Activated CD4-positive, CD25-positive, alpha-beta regulatory T cell treated with anti-CD3 and anti-CD28 coated beads, Interleukin-2, amount 50 U/mL, for 72 hours (primary cell): Measurements from ENCODE around the gene PYGM.

Experiments
- DNase-seq: peaks from one replicate; pipeline ENCODE4 v3.0.0; 2021

The PYGM gene

DNA sequence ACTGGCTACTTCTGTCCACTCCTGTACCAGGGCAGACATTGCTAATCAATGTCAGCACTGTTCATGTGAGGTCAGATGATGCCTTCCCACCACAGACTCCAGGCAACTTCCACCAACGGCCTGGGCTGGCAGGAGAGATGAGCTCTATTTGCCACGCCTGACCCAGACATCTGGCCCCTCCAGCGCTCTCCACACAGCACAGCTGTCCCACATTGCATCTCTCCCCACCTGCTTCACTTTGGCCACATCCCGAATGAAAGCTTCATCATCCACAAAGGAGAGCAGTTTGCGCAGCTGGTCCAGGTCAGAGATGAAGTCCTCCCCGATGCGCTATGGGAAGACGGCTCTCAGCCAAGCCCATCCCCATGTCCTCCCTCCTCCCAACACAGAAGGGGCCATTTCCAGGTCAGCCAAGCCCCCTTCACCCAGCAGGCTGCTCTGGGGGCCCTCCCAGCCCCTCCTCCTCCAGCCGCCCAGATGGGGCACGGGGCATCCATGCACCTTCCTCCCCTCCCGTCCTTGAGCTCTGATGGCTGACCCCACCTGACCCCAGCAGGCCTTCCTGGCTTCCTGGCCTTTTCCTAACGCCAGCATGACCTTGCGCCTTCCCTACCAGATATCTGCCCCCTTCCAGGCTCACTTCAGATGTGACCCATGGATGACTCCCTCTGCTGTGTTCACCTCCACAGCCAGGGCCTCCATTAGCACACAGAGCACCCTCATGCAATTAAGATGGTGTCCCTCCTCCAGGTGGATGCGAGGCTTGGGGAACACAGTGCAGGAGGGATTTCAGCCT is 7.4 kb downstream of the PYGM start:
- no peak for DNase-seq

DNA sequence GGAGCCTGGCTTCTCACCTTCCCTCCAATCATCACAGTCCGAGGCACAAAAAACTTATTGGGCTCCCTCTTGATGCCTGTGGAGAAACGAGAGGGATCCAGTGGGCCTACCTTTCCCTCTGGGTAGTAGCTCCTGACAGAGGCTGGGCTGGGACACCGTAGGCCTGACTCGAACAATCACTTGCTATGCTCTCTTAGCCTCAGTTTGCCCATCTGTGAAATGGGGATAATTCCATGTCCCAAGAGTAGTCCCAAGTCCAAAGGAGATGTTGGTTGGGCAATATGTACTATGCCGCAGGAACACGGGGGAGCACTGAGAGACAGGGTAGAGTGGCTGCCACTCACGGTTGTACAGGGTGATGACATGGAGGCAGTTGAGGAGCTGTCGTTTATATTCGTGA is 8.2 kb downstream of the PYGM start:
- no peak for DNase-seq

DNA sequence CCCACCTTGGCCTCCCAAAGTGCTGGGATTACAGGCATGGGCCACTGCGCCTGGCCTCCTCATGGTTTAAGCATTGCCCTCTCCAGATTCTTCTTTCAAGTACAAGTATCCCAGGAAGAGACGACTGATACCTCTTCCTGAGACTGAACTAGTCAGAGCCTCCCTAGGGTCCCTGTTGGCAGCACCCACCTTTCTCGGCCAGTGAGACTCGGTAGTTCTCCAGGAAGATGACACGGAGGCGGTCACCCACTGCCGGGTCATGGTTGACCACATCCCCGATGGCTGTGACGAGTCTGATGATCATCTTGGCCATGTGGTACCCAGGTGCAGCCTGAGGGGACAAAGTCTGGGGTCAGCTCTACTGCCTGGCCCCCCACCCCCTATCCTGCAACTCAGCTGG is 8.6 kb downstream of the PYGM start:
- DNase-seq, result no peak

DNA sequence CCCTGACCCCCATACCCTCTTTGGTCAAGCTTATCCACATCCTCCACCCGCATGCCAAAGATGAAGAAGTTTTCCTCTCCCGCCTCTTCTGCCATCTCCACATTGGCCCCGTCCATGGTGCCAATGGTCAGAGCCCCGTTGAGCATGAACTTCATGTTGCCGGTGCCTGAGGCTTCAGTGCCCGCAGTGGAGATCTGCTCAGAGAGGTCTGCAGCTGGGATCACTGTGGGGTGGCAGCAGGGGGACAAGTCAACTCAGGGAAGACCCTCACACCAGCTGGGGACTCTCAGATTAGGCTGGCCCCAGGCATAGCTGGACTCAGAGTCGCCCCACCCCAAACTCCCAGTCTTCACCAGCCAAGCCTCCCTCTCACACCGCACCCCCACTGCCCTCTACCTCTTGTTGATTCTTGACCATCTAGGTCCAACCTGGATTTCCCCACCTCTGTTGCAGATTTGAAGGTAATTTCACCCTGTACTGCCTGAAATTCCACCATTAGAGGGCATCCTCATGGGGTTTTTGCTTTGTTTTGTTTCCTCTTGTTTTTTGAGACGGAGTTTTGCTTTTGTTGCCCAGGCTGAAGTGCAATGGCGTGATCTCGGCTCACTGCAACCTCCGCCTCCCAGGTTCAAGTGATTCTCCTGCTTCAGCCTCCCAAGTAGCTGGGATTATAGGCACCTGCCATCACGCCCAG is 9.3 kb downstream of the PYGM start:
- DNase-seq, result no peak

DNA sequence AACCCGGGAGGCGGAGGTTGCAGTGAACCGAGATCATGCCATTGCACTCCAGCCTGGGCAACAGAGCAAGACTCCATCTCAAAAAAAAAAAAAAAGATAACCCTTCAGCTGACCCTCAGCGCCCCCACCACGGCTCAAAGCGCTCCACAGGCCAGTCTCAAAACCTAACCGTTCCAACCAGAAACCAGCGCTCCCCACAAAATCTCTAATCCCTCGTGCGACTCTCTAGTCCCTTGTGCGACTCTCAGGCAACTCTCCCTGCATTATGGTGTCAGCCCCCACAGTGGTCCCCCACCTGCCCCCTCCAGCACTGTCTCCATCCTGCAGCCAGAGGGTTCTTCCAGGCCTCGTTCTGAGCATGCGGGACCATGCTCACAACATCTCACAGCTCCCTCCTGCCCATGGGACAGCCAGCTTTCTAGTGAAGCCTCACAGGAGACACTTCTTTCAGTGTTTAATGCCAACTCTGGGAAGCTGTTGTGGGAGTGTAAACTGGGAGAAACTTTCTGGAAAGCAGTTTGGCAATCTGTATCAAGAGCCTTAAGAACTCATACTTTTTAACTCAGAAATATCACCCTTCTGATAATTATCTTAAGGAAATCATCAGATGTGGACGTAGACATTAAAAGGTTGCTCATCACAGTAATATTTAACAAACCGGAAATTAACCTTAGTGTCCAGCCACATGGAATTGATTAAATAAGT is 11.7 kb downstream of the PYGM start:
- DNase-seq, result no peak

DNA sequence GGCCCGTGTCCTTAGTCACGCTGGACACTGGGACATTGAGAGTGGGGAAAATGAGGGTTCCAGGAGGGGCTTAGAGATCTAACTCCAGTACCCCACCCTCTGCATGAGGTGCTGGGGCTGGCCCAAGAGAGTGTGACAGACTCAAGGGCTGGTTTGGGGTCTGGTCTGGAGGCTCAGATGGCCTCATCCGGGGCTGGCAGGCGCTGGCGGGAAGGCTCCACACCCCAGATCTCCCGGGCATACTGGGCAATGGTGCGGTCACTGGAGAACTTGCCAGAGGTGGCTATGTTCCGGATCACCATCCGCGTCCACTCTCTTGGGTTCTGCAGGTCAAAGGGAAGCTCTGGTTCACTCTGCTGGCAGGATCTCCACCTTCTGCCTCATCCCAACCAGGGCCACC is 13.3 kb downstream of the PYGM start:
- DNase-seq, result no peak

DNA sequence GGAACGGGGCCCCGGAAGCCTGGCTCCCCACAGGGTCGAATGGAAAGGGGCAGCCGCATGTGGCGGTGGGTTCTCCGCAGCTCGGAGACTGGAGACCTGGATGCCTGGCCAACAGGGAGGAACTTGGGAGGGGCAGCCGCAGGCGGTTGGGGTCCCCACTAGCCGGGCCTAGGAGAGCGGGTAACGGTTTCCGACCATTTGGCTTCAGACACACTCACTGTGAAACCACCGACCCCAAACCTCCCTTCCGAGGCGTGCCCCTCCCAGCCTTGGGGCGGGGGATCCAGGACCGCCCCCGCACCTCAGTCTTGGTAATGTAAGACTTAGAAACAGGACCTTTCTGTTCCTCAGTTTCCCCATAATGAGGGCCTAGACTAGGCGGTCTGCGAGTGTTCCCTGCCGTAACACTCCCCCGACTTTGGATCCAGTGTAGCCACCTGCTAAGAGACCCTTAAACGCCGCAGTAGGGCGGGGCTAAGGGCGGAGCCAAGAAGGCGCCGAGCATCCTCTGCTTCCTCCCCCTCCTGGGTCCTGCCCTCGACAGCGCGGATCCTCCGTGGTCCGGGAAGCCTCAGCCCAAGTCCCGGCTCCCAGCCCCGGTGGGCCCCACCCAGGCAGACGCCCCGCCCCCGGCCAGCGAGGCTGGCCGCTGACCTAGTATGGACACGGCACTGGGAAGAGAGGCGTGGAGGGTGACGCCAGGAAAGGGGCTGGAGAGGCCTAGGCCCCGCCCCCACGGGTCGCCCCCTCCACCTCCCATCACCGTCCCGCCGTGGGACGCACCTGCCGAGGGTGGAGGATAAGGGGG is 14.0 kb downstream of the PYGM start:
- DNase-seq, result peak; percentile 67

DNA sequence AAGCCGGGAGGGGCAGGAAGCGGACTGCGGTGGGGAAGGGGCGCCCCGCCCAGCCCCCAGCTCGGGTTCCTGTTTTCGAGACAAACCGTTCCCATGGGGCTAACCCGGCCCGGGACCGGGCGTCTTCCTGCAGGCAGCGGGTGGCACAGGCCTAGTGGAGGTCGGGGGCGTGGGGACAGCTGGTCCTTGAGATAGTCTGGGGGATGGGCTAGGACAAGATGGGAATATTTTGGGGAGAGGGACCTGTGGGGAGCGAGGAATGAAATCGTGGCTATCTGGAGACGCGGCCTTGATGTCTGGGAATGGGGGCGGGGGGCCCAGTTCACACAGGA is 14.6 kb downstream of the PYGM start:
- peak; percentile 67 for DNase-seq

DNA sequence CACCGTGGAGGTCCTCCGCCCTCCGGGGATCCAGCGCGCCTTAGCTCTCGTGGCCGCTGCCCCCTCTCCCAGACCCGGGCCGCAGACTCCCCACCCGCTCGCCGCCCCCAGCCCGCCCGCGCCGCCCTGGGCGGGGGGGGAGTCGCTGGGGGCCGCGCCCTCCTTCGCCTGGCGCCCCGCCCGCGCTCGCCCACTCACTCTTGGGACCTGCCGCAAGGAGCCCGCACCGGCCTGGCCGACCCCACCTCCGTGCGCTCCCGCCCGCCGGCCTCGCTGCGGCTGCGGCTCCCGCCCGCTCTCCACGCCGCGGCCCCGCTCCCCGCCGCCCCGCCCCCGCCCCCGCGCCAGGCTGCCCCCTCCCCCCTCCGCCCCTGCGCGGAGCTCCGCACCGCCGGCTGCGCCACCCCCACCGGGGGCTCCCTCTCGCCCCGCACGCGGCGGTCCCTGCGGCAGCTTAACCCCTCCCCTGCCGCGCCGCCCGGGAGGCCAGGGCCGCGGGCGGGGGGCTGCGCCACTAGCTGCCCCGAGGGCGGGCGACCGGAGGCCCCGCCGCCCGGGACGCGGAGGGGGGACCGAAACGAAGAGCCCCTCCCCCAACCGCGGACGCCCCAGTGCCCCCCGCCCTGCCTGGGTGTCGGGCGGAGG is 15.1 kb downstream of the PYGM start:
- no peak for DNase-seq

DNA sequence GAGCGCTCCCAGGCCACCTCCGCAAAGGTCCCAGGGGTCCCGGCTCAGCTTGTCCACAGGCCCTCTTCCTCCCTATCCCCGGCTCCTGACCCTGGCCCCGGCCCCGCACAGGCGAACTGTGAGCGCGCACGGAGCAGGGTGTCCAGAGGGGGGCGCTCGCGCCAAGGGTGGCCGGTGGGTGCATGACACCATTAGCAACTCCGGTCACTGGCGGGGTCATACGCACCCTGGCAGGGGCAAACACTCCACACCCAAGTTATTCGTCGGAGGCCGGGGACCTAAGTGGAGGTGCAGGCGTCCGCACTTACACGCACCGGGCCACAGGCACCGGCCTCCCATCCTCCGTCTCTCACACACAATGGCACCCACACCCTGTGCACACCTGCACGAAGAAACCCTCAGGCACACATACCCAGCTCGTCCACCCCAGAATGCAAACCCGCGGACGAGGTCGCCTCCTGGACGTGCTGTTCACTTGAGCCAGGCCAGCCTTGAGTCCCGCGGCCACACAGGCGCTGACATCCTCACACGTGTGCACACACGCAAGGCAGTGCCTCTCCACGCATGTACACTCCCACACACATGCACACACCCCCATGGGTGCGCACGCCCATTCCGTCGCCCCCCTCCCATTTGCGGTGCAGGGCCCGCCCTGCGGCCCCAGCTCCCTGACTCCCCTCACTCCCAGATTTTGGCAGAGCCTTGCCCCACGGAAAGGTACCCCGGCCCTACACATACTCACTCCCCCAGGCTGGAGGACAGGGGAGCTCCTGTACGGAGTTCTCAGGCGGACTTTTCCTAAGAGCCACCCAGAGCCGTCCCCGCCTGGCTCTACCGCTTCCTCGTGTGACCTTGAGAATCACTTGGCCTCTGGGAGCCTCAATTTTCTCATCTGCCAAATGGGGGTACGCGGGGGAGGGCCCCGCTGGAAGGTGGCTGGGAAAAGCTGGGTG is 15.9 kb downstream of the PYGM start, which contains the start of gene RASGRP2:
TSS of gene RASGRP2 (minus strand) at position 552 of the 953 bp plus-strand sequence. CDS start 1,276 bp downstream, outside the sequence.
- peak; percentile 79 for DNase-seq

DNA sequence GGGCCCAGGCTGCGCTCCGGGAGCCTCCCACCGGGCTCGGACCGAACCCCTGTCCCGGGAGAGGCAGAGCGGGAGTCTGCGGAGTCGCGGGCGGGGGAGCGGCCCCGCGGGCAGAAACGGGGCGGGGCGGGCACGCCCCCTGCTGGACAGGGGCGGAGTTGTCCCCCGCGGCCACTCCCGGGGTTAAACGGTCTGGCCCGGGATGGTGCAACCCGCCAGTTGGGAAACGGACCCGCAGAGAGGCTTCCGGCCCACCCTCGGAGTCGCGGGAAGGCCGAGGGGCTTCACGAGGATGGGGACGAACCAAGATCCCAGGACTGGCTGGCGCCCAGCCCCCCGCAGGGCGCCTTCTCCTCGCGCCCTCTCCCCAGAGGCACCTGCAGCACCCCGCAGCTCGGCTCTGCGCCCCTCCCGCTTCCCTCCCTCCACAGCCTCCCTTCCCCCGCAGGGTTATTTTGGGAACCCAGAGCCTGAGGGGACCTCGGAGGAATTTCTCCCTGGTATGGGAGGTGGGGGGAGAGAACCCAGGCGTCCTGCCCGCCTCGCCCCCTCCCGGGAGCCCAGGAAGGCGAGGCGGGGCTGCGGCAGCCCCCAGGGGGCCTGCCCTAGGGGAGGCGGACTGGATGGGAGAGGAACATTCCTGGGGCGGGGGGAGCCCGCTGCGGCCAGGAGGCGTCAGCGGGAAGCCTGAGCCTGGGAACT is 16.7 kb downstream of the PYGM start:
- peak; percentile 87 for DNase-seq

DNA sequence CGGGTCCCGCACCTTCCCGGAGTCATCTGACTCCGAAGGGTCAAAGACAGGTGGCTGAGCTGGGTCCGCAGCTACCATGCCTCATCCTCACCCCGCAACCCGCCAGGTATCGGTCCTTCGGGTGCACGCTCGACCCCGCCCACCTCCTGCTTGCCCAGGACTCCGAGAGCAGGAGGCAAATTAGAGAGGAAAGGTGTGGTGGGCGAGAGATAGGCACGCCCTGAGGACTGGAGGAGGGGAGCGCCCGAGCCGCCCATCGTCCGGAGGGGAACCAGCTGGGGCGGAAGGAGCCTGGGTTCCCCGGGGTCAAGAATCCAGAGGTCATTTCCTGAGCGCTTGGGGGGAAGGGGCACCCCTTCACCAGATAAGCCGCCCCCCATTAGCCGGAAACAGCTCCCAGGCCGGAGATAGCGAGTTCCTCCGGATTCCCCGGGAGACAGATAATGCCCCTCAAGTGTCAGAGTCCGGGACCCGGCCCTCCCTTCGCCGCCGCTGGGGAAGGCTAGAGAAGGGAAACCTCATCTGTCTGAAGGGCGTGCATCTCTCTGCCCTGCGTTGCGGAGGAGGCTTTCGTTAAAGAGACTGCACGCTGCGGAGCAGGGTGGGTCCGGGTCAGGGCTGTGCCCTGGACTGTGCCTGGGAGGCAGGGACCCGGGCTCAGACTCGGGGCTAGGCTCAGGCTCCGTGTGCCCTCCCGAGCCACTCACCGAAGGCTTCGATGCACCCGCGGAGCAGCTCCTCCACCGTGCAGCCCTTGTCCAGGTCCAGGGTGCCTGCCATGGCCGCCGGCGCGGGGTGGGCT is 17.5 kb downstream of the PYGM start:
- DNase-seq, result no peak

DNA sequence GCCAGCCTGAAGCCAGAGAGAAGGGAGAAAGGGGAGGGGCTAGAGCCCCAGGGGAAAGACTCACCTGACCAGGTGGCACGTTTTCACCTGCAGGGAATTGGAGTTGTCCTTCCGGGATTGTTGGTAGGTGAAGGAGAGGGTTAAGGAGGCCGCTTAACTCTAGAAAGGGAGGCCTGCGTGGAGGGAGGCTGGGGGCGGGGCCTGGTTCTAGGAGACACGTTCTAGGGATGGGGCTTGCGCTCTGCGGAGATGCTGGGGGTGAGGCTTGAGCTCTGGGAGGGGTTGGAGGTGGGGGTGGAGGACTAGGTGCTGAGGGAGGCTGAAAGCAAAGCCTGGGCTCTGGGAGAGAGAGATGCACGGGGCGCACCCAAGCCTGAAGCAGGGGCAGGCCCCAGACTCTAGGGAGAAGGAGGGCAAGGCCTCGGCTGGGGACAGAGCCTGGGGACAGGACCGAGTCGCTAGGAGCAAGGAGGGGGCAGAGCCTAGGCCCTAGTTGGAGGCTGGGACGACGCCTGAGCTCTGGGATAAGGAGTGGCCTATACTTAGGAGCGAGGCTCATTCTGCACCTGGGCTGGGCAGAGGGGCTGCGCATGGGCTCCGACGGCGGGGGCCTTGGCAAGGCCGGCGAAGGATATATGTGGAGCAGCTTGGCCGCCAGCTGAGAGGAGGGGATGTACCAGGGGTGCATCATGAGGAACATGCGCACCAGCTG is 18.2 kb downstream of the PYGM start:
- DNase-seq, result no peak

DNA sequence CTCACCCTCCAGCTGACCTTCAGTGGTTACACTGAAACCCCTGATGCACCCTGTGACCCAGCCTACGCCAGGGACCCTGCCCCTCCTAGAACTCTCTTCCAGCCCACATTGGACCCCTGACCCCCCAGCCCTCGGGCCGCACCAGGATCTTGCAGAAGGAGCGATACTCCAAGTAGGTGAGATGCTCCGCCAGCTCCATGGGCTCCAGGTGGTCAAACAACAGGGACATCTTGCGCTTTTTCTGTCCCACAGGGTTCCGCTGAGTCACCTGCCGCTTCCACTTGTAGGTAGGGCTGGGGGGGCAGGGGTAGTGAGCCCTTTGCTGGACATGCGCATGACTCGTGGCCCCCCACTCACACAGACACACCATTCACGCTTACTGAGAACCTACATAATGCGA is 19.9 kb downstream of the PYGM start:
- no peak for DNase-seq

DNA sequence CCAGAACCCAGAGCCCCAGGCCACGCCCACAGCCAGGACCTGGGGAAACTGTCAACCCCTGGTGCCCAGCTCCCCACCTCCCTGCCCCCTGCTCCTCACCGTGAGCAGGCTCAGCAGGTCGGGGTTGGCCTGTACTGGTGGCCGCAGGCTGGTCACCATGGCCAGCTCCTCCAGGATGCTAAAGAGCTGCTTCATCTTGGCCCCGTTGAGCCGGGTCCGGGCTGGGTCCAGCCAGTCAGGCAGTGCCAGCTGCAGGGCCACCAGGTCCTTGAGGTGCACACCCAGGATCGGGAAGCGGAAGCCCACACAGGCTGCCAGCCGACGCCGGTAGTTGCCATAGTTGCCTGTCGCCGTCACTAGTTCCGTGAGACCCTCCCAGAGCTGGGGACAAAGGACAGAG is 23.1 kb downstream of the PYGM start:
- no peak for DNase-seq

DNA sequence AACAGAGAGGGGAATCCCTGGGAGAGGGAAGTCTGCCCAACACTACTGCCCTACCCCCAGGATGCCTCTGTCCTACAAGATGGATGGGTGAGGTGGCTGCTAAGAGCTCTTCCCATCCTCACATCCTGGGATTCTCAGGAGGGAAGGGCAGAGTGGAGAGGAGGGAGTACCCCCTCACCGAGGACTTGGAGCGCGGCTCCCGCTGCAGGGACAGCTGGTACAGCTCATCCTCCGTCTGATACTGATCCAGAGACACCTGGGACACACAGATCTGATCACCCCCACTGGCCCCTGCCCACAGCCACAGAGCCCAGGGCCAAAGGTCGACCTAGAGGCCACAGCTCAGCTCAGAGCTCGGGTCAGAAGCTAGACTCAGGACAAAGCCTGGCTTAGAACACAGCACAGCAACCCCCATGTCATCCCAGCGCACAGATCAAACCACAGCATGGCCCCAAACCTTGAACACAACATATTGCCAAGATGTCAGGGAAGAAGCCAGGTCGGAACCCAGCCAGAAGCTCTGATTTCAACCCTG is 24.0 kb downstream of the PYGM start:
- DNase-seq, result no peak

DNA sequence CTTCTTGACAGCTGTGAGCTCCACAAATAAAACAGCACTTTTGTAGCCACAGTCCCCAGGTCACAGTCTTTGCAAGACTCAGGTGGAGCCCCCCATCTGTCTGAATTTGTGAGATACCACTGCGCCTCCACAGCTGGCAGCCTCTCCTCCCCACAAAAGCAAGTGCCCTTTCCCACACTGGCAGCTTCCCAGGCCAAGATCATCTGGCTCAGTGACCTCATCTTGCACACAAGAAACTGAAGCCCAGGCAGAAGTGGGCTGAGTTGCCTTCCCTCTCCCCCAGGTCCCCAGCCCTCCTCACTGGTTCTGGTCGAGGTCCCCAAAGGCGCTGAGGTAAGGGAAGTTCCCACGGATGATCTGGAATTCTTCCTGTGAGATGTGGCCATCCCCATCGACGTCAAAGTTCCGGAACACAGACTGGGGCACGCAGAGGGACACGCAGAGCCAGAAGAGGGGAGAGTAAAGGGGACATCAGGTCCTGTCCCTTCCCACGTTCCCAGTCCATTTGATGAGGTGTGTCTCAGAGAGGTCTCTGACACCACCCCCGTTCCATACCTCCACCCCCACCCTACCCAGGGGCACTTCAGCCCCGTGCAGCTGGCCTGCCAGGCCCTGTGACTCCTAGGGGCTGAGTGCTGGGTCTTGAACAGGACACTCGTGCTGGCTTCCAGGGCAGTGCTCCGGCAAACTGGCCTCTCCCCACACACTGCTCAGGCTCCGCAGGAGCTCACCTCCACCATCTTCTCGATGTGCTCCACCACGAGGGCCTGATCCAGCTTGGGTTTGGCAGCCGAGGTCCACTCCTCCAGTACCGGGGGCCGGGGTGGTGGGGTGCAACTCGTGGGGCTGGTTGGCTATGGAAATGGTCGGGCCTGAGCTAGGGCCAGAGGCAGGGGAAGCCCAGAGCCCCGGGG is 24.7 kb downstream of the PYGM start:
- DNase-seq, result no peak

DNA sequence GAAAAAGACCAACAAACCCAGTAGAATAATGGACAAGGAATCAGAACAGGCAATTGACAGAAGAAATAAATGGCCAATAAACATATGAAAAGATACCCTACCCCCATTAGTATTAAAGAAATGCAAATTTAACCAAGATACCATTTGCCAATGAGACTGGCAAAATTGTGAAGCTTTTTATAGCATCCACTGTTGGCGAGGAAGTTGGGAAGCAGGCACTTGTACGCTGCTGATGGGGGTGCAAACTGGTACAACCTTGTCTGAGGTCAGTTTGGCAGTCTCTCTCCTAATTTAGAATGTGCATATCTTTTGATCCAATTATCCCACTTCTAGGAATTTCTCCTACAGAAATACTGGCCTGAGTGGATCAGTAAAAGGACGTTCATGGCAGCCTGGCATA is 28.2 kb downstream of the PYGM start:
- DNase-seq, result no peak
